COLO668 (cell line): ENCODE data around the gene PCGF1.
"Not testable (repeated sequence)": the region's sequence is repeated elsewhere in the genome, so short reads cannot be mapped to it uniquely, and the experiment has no call there.

Source experiments
- DNase-seq: peaks from one replicate; lab custom pipeline; 2025; ENCODE audit not compliant: unreplicated experiment; lab: John Stamatoyannopoulos, UW

PCGF1 gene

GRCh38 chr2:74474481-74474880 lies 33.0 kb downstream of the PCGF1 start:
- no peak for DNase-seq

DNA sequence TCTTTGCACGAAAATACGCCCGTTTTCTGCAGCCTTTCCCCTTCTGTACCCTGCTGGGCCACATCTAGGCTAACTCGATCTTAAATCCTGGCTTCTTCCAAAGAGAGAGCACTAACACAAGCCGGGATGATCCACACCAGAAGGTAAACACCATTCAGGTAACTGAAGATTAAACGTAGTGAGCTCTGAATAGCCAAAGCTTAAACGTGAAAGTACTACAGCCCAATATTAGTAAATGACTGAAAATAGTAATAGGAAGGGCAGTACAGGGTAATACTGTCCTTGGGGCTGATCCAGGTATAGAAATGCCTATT lies 34.6 kb downstream of the PCGF1 start:
- DNase-seq: no peak

- DNase-seq: peak; percentile 95
Measured at GRCh38 chr2:74472086-74472944, 35.2 kb downstream of the PCGF1 start, which contains the start of gene MRPL53. MRPL53 (minus strand) TSS chr2:74472680; CDS start chr2:74472660, 20 bp downstream.

DNA sequence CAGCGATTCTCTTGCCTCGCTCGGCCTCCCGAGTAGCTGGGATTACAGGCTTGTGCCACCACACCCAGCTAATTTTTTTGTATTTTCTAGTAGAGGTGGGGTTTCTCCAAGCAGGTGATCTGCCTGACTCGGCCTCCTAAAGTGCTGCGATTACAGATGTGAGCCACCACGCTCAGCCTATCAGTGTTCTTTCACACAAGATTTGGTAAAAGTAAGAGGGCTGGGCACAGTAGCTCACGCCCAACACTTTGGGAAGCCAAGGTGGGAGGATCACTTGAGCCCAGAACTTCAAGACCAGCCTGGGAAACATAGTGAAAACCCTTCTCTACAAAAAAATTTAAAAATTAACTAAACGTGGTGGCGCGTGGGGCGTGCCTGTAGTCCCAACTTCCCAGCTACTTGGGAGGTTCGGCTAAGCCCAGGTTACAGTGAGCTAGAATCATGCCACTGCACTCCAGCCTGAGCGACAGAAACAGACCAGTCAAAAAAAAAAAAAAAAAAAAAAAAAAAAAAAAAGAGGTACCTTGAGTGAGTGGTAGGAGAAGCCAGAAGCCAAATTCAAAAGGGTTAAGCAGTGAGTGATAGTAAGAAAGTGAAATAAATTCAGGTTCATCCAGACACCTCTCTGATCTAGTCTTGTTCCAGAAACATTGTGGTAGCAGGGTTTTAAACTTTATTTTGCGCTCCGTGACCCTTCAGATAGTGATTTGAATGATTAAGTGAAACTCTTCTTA lies 36.0 kb downstream of the PCGF1 start:
- no peak for DNase-seq

- not testable (repeated sequence) for DNase-seq
Measured at GRCh38 chr2:74470742-74471141, 36.8 kb downstream of the PCGF1 start.

GRCh38 chr2:74464406-74464805 lies 43.1 kb downstream of the PCGF1 start:
- DNase-seq: peak; percentile 25

GRCh38 chr2:74462786-74463105 lies 44.7 kb downstream of the PCGF1 start:
- DNase-seq: no peak

DNA sequence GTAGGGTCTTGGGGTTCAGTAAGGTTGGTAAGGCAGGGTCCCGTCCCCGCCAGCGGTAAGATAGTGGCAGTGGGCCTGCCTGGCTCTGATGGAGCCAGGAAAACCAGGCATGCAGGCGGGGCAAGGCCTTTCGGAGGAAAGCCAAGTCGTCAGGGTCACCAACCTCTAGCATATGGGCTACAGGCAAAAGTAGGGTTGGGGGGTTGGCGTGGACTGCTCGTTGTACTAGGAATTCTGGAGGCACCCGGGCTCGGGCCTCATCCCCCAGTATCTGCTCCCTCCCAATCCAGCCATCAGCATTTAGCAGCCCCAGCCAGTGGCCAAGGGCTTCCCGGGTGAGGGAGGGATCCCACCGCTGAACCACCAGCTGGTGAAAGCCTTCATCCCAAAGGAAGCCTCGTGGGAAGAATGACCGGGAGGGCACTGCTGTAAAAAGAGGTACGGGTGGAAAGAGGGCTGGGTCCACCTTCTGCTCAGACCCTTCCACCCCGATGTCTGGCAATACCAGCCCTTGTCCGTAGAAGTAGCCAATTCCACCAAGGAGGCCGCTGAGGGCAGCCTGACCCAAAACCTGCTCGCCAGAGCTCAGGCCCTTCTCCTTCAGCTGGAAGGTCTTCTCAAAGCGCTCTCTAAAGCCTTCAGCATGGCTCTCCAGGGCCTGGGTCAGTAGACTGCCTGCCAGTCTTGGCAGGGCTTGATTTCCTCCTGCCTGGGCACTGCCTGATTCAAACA lies 45.3 kb downstream of the PCGF1 start:
- no peak for DNase-seq

GRCh38 chr2:74461187-74462053 lies 46.1 kb downstream of the PCGF1 start:
- no peak for DNase-seq

- DNase-seq: not testable (repeated sequence)
Measured at GRCh38 chr2:74460187-74460586, 47.3 kb downstream of the PCGF1 start.

- not testable (repeated sequence) for DNase-seq
Measured at GRCh38 chr2:74459503-74460118, 47.9 kb downstream of the PCGF1 start.

- no peak for DNase-seq
Measured at GRCh38 chr2:74458938-74459363, 48.5 kb downstream of the PCGF1 start.

- peak; percentile 99 for DNase-seq
Measured at GRCh38 chr2:74458132-74458937, 49.2 kb downstream of the PCGF1 start, which contains the start of gene WBP1. WBP1 (plus strand) TSS chr2:74458438; CDS start chr2:74458603, 165 bp downstream.

- DNase-seq: peak; percentile 91
Measured at GRCh38 chr2:74457549-74458131, 49.9 kb downstream of the PCGF1 start.

DNA sequence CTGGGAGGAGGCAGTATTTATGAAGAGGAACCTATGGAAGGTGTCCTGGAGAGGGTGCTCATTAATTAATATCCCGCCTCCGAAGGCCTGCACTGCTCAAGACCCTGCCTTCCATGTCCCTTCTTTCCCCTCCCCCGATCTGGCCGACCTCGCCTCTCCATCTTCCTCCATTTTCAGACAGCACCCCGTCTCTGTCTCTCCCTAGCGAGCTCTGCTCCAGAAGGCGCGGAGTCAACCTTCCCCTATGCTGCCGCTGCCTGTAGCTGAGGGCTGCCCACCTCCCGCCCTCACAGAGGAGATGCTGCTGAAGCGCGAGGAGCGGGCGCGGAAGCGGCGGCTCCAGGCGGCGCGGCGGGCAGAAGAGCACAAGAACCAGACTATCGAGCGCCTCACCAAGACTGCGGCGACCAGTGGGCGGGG lies 50.4 kb downstream of the PCGF1 start:
- DNase-seq: no peak
